GM06990 (cell line): Measurements from ENCODE around the gene CHN1.

ENCODE experiments used
- DNase-seq: peaks from one replicate; pipeline ENCODE4 v3.0.0-alpha.2; 2011; ENCODE audit not compliant: insufficient read length; ENCODE audit errors: extremely low read depth
- H3K27me3 ChIP-seq: replicated peaks from 2 replicates; pipeline ENCODE4 v1.6.0; 2011; ENCODE audit warnings: low read length; ENCODE audit not compliant: control insufficient read depth, insufficient read depth
- H3K36me3 ChIP-seq: 2 replicates; pipeline ENCODE4 v1.5.1; 2011; ENCODE audit warnings: low read length; ENCODE audit not compliant: control insufficient read depth, insufficient read depth
- H3K4me3 ChIP-seq: replicated peaks from 2 replicates; pipeline ENCODE4 v1.5.1; 2011; ENCODE audit warnings: low read depth, mild to moderate bottlenecking, control low read depth, low read length
- CTCF ChIP-seq: IDR thresholded peaks from 2 replicates; pipeline ENCODE4 v1.5.1; 2011; ENCODE audit warnings: low read length, control low read depth, mild to moderate bottlenecking, inconsistent platforms; ENCODE audit not compliant: insufficient read depth, poor library complexity, severe bottlenecking

Gene CHN1

DNA sequence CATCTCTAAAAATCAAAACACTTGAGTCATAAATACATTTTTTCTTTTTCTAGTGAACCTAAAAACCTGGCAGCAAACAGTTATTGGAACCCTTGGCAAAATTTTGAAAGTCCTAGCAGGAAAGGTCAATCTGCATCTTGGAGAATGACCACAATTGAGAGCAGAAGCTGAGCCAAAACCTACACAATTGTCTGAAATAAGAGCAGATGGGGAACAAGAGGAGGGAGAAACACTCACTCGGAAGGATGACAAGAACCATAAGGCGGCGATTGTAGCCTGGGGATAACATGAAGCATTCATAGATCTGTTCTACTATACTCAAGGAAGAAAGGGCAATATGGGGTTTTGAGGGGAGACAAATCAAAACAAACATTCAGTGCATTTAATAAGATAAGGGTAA, 117.0 kb downstream of the CHN1 start:
- H3K4me3 ChIP-seq: no peak overlapping the region
- H3K27me3 ChIP-seq: no peaks in the 10 kb centered on the region
- TF ChIP-seq CTCF: no peak
- H3K36me3 ChIP-seq: no peaks in the 10 kb centered on the region
- no peak for DNase-seq

GRCh38 chr2:174882416-174882815, 122.8 kb downstream of the CHN1 start:
- no peak overlapping the region for H3K4me3 ChIP-seq
- DNase-seq: no peak
- H3K36me3 ChIP-seq: no peaks in the 10 kb centered on the region
- TF ChIP-seq CTCF: no peak
- H3K27me3 ChIP-seq: no peaks in the 10 kb centered on the region

- Histone ChIP-seq H3K27me3 (no peaks in the 10 kb centered on the region), H3K4me3 (no peak overlapping the region), H3K36me3 (no peaks in the 10 kb centered on the region)
- TF ChIP-seq CTCF: no peak
- no peak for DNase-seq
Measured at GRCh38 chr2:174881678-174882077, 123.5 kb downstream of the CHN1 start.

DNA sequence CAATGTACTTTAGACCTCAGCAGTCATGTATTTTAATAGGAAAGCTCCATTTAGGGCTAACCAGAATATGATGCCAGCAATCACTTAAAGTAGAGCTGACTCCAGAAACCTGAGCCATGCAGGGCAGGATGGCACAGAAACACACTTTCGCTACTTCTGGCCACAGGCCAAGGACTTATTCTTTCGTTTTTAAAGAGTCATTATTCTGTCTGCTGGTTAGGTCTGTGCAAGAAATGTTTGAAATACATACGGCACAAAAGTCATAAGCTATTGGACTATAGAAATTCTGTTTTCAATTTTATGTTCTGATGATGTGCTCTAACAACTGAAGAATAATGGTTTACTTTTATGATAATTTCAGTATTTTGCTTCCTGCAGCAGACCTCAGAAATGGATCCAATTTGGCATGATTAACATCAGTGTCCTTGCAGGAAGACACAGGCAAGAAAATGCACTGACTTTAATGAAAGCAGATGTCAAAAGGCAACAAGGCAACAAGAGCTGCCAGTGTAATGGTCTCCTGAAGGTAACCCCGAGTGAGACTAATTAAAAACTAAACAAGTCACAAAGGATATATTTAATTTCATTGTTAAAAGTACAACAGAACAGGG, 126.5 kb downstream of the CHN1 start:
- DNase-seq: no peak
- no peak overlapping the region for H3K4me3 ChIP-seq
- TF ChIP-seq CTCF: no peak
- no peaks in the 10 kb centered on the region for H3K27me3 ChIP-seq
- no peaks in the 10 kb centered on the region for H3K36me3 ChIP-seq

- DNase-seq: no peak
- no peak for TF ChIP-seq CTCF
- no peaks in the 10 kb centered on the region for H3K27me3 ChIP-seq
- H3K36me3 ChIP-seq: no peaks in the 10 kb centered on the region
- no peak overlapping the region for H3K4me3 ChIP-seq
Measured at GRCh38 chr2:174877751-174878150, 127.4 kb downstream of the CHN1 start.

DNA sequence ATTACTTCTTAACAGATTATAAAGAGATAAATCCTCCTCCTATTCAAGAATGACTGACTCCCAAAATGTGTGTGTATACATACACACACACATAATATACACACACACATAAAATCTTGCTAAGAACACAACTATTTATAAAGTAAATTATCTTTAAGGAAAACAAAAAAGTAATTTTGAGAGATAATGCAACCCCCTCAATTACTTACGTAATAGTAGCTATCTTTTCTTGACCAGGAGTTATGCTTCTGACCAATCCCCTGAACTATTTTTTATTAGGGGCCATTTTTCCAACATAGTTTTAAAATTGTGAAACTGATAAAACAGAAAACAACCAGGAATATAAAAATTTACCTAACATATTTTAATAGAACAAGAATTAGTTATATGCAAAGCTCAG, 127.9 kb downstream of the CHN1 start:
- no peak for DNase-seq
- no peaks in the 10 kb centered on the region for H3K36me3 ChIP-seq
- TF ChIP-seq CTCF: no peak
- H3K27me3 ChIP-seq: no peaks in the 10 kb centered on the region
- H3K4me3 ChIP-seq: no peak overlapping the region
